ENCODE data around the gene RSL24D1.
"Not testable (repeated sequence)": the region's sequence is repeated elsewhere in the genome, so short reads cannot be mapped to it uniquely, and the experiment has no call there.

The RSL24D1 gene

DNA sequence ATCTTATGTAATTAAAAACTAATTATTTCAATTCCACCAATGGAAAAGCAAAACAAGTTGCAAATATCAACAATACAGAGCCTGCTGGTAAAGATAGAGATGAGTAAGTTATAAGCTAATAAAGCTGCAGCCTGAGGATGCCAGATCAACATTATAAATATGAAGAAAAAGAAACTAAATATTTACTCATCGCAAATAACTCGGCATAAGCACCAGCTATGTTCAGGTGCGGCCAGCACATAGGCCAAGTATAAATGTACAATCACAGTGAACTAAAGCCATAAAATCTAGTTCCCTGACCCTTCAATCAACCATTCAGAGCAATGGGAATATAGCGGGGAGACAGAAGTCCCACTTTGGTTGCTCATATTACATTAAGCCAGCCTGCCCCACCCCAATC is 7.7 kb upstream of the RSL24D1 start:
- no peak for DNase-seq (ENCODE audit: low read depth)

DNA sequence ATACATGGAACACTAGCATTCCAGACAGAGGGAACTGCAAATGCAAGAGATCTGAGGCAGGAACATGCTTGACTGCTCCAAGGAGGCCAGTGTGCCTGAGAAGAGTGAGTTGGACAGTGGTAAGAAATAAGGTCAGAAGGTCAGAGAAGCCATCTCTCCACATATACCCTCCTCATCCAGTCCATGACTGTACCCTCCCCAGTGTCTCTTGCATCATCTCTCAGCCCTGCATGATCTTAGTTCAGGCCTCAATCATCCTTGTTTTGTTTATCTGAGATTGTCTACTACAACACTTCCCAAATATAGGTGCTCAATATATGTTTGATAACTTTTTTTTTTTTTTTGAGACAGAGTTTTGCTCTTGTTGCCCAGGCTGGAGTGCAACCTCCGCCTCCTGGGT is 5.5 kb upstream of the RSL24D1 start:
- DNase-seq (ENCODE audit: low read depth), result no peak

DNA sequence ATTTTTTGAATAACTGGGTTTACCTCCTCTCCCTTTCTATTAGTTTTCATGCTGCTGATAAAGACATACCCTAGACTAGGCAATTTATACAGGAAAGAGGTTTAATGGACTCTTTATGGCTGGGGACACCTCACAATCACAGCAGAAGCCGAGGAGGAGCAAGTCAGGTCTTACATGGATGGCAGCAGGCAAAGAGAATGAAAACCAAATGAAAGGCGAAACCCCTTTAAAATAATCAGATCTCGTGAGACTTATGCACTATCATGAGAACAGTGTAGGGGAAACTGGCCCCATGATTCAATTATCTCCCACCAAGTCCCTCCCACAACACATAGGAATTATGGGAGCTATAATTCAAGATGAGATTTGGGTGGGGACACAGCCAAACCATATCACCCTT is 2.0 kb upstream of the RSL24D1 start:
- DNase-seq (ENCODE audit: low read depth), result no peak

GRCh38 chr15:55197719-55198118 is 978 bp upstream of the RSL24D1 start:
- no peak for DNase-seq (ENCODE audit: low read depth)

GRCh38 chr15:55197362-55197705 is 593 bp upstream of the RSL24D1 start:
- DNase-seq (ENCODE audit: low read depth), result no peak

- DNase-seq (ENCODE audit: low read depth), result no peak
These were observed 745 bp downstream of the RSL24D1 start for GRCh38 chr15:55195996-55196395.

DNA sequence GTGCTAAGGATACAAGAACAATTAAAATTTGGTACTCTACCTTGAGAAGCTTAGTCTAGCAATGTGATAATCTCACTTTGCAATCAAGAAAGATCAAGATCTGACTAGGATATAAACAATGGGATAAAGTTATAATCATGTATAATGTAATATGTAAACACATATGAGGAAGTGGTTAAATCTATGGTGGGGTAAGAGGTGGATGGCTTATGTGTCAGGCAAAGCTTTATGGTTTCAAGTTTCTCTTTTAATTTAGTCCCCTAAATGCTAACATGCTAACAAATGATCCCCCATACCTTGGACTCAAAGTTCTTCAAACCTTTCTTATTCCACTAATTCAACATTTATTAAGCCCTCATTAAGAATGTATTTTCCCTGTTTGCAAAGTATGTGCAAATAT is 2.5 kb downstream of the RSL24D1 start:
- no peak for DNase-seq (ENCODE audit: low read depth)

DNA sequence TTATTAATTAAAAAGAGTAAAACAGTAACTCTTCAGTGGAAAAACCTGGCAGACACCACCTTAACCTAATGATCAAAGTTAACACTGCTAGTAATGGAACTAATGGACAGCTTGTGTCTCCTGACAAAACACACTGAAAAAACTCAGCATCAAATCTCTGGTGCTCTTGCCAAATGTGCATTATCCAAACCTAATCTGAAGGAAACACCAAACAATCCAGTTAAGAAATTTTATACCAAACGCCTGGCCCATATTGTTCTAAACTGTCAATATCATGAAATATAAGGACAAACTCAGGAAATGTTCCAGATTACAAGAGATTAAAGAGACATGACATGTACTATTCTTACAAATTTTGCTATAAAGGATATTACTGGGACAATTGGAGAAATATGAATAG is 10.4 kb downstream of the RSL24D1 start:
- no peak for DNase-seq (ENCODE audit: low read depth)

DNA sequence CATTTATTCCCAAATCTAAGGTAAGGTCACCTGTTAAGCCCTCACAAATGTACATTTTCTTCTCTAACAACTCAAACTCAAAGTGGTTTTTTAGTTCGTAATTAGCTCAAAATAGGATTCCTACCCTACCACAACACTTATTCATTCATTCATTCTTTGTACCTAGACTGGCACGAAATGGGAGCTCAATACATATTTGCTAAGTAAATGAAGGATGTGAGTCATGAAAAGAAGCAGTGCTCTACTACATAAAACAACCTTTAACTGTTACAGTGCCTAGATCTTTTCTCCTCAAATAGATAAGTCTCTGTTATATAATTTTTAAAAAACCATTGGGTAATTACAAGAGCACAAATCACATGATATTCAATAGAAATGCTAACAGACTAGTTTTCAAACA is 13.1 kb downstream of the RSL24D1 start:
- no peak for DNase-seq (ENCODE audit: low read depth)

DNA sequence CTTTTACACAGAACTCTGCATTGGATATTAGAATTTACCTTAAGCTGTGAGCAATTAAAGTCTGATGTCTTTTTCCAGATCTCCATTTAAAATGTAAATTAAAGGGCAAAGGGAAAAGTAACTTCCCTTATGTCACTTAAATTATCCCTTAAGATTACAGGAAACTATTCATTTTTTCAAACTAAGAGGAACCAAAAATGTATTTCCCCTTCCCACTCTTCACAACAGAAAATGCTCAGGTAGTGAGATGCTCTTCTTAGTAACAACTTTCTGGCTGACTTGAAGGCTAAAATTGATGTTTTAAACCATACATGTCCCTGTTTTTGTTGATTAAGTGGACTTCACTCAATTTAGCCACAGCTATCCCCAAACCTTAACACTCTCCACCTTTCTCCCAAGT is 17.6 kb downstream of the RSL24D1 start:
- no peak for DNase-seq (ENCODE audit: low read depth)

- DNase-seq (ENCODE audit: low read depth), result no peak
These were observed 26.4 kb downstream of the RSL24D1 start for GRCh38 chr15:55170361-55170760.

- peak; percentile 25 for DNase-seq (ENCODE audit: low read depth)
These were observed 28.3 kb downstream of the RSL24D1 start for GRCh38 chr15:55168350-55168974.

GRCh38 chr15:55164284-55164683 is 32.5 kb downstream of the RSL24D1 start:
- no peak for DNase-seq (ENCODE audit: low read depth)

GRCh38 chr15:55151631-55152030 is 45.1 kb downstream of the RSL24D1 start:
- no peak for DNase-seq (ENCODE audit: low read depth)

DNA sequence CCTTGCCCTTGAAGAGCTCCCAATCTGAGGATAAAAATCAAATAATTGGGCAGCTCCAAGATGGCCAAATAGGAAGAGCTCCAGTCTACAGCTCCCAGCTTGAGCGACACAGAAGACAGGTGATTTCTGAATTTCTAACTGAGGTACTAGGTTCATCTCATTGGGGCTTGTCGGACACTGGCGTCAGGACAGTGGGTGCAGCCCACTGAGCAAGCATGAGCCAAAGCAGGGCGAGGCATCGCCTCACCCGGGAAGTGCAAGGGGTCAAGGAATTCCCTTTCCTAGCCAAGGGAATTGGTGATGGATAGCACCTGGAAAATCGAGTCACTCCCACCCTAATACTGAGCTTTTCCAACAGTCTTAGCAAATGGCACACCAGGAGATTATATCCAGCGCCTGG is 53.6 kb downstream of the RSL24D1 start:
- DNase-seq (ENCODE audit: low read depth), result not testable (repeated sequence)

DNA sequence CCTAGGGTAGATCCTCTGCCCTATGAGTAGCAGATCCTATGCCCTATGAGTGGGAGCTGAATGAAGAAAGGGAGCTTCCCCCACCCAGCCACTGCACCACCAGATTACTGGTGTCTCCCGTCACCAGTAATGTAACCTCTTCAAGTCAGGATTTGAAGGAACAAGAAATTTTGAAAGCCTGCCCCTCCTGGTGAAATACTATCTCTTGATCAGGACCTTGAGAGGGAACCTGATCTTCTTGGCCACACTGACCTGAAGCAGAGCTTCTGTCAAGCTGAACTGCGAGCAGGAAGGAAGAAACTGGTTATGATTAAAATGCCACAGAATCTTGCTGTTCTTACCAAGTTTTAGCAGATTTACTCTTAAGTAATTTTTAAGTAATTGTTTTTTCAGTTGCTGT is 62.8 kb downstream of the RSL24D1 start:
- DNase-seq (ENCODE audit: low read depth), result no peak

DNA sequence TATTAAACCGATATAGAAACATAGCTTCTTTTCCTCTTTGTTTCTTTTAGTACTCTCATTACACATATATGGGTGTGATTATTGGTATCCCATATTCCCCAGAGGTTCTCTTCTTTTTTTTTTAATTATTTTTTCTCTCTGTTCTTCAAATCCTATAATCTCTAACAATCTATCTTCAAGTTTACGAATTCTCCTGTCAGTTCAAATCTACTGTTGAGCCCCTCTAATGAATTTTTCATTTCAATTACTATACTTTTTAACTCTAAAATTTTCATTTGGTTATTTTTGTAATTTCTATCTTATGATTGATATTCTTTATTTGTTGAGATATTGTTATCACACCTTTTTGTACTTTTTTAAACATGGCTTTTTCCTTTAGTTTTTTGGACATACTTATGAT is 64.1 kb downstream of the RSL24D1 start:
- DNase-seq (ENCODE audit: low read depth), result no peak
